ENCODE data around the gene MINDY4. TPM values are rescaled to one million over a fixed set of nuclear protein-coding genes. Genes with fewer than 3 reads are reported as not detected.

Gene MINDY4
- total and polyA plus RNA-seq, 2 of the 4 experiments (the other 2 are of a cell fraction): 1.8 to 3.6 TPM

DNA sequence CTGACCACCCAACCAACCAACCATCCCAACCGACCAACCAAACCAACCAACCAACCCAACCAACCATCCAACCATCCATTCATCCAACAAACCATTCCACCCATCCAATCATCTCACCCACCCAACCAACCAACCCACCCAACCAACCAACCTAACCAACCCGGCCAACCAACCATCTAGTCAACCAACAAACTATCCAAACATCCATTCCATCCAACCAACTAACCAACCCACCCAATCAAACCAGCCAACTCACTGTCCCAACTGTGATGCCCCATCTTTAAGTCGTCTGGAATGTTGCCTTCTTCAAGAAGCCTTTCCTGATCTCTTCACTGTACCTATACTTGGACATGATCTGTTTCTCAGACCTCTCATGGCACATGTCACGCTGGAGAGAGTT lies 31.6 kb downstream of the MINDY4 start:
- POLR2A ChIA-PET (ENCODE audit: unreplicated experiment): no interaction called here
- H4K8ac ChIP-seq (ENCODE audit: low read depth in 2 of 2, low read length in 2 of 2): no peak overlapping the region
- no TSS peak for BruUV-seq (replicated peaks)
- no peaks in the 10 kb centered on the region for H3K9me3 ChIP-seq (ENCODE audit: control insufficient read depth, insufficient read depth, low read length)
- no peak overlapping the region for H3K56ac ChIP-seq (ENCODE audit: extremely low read depth, insufficient read depth, low read length)
- H3K4me3 ChIP-seq (ENCODE audit: insufficient read depth, low read depth, low read length): no peak overlapping the region
- H4K91ac ChIP-seq (ENCODE audit: insufficient read depth, low read depth, low read length): peak overlapping the region; percentile 74
- peaks cover 11% of the 10 kb centered on the region; the same call in 1 of the 2 replicates for H4K20me1 ChIP-seq (ENCODE audit: insufficient read depth, low read length)
- H3K4me1 ChIP-seq (ENCODE audit: control insufficient read depth, insufficient read depth, low read length): peaks cover 34% of the 10 kb centered on the region
- peak overlapping the region; percentile 89 for H2BK20ac ChIP-seq (ENCODE audit: low read depth, low read length)
- H2AK9ac ChIP-seq (replicated peaks; ENCODE audit: low read depth, low read length, poor library complexity): no peak overlapping the region
- H2BK5ac ChIP-seq (ENCODE audit: low read depth, low read length, poor library complexity, severe bottlenecking): peak overlapping the region; percentile 37
- ATAC-seq (ENCODE audit: low read depth) (no peak), DNase-seq (no peak)
- H3K14ac ChIP-seq (replicated peaks; ENCODE audit: low read depth, low read length): no peak overlapping the region
- no peak overlapping the region for H3K9ac ChIP-seq (ENCODE audit: low read depth, low read length)
- peak overlapping the region; percentile 88 for H2BK15ac ChIP-seq (ENCODE audit: low read depth, low read length)
- in situ Hi-C loops (cut with MboI; ENCODE audit: low sequenced_read_pairs): loop anchor here (5.0 kb wide), 3 partner anchors 174 to 934 kb away; no protein-coding TSS in a partner anchor
- TF ChIP-seq BHLHE40 (IDR thresholded peaks at IDR 0.05; ENCODE audit: low read depth, low read length) (no peak), MXI1 (IDR thresholded peaks at IDR 0.05; ENCODE audit: borderline replicate concordance, low read depth, low read length) (no peak), ELK1 (IDR thresholded peaks at IDR 0.05; ENCODE audit: borderline replicate concordance, low read depth, low read length) (no peak), CHD1 (IDR thresholded peaks at IDR 0.05; ENCODE audit: low read depth, low read length) (no peak), MAZ (IDR thresholded peaks at IDR 0.05; ENCODE audit: borderline replicate concordance, low read depth, low read length) (no peak), FOS (IDR thresholded peaks at IDR 0.05; ENCODE audit: low read depth, low read length) (no peak), CEBPB (IDR thresholded peaks at IDR 0.05; ENCODE audit: low read depth, low read length) (no peak), NFE2L2 (IDR thresholded peaks at IDR 0.05; ENCODE audit: low read depth, low read length) (no peak), RAD21 (IDR thresholded peaks at IDR 0.05; ENCODE audit: low read length) (no peak), MAFK (IDR thresholded peaks at IDR 0.05; ENCODE audit: low read depth, low read length) (no peak), RFX5 (IDR thresholded peaks at IDR 0.05; ENCODE audit: low read depth, low read length) (no peak), POLR2A (IDR thresholded peaks at IDR 0.05; ENCODE audit: low read depth, low read length) (no peak), SMC3 (IDR thresholded peaks at IDR 0.05; ENCODE audit: low read depth, low read length) (no peak)
- TF ChIP-seq, protein P1, sequence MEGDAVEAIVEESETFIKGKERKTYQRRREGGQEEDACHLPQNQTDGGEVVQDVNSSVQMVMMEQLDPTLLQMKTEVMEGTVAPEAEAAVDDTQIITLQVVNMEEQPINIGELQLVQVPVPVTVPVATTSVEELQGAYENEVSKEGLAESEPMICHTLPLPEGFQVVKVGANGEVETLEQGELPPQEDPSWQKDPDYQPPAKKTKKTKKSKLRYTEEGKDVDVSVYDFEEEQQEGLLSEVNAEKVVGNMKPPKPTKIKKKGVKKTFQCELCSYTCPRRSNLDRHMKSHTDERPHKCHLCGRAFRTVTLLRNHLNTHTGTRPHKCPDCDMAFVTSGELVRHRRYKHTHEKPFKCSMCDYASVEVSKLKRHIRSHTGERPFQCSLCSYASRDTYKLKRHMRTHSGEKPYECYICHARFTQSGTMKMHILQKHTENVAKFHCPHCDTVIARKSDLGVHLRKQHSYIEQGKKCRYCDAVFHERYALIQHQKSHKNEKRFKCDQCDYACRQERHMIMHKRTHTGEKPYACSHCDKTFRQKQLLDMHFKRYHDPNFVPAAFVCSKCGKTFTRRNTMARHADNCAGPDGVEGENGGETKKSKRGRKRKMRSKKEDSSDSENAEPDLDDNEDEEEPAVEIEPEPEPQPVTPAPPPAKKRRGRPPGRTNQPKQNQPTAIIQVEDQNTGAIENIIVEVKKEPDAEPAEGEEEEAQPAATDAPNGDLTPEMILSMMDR (conservative IDR thresholded peaks at IDR 0.05; ENCODE audit: low read depth, low read length): no peak
- TF ChIP-seq, protein P2, sequence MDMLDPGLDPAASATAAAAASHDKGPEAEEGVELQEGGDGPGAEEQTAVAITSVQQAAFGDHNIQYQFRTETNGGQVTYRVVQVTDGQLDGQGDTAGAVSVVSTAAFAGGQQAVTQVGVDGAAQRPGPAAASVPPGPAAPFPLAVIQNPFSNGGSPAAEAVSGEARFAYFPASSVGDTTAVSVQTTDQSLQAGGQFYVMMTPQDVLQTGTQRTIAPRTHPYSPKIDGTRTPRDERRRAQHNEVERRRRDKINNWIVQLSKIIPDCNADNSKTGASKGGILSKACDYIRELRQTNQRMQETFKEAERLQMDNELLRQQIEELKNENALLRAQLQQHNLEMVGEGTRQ (IDR thresholded peaks at IDR 0.05; ENCODE audit: low read depth, low read length): no peak
- H3K9me1 ChIP-seq (ENCODE audit: insufficient read depth, low read length): peaks cover 35% of the 10 kb centered on the region
- no peak overlapping the region for H3K23ac ChIP-seq (ENCODE audit: low read depth, low read length)
- H3K36me3 ChIP-seq (ENCODE audit: control insufficient read depth, insufficient read depth, low read length): no peaks in the 10 kb centered on the region
- peaks cover 4% of the 10 kb centered on the region; the same call in 1 of the 2 replicates for H3K27me3 ChIP-seq (ENCODE audit: control insufficient read depth, insufficient read depth, low read length)
- no peak overlapping the region for H4K5ac ChIP-seq (ENCODE audit: low read depth, low read length)
- intact Hi-C loops (cut with micrococcal nuclease): loop anchor here (10.0 kb wide), 3 partner anchors 642 to 1402 kb away; no protein-coding TSS in a partner anchor
- peaks cover 2 to 27% of the 10 kb centered on the region in 2 experiments; a peak in 3 of 4 replicates for H3K79me1 ChIP-seq (ENCODE audit: low read depth in 1 of 2, low read length in 2 of 2)
- peak overlapping the region; percentile 85 for H2AK5ac ChIP-seq (ENCODE audit: low read depth, low read length)
- CTCF ChIA-PET: no interaction called here
- dilution Hi-C loops (cut with HindIII; ENCODE audit: low sequenced_read_pairs, unreplicated experiment): no loop called here
- peak overlapping the region; percentile 49 for H3K4ac ChIP-seq (ENCODE audit: low read depth, low read length)
- H3K18ac ChIP-seq (ENCODE audit: low read depth, low read length): peak overlapping the region; percentile 26; the same call in 1 of the 2 replicates
- peak overlapping the region; percentile 65 for H2BK120ac ChIP-seq (ENCODE audit: low read depth, low read length)
- 75 to 100% methylated on average over 1 of the region's 4 CpGs for WGBS, 2 experiments (ENCODE audit: extremely low coverage in 2 of 2, insufficient read length in 1 of 2)
- no peak overlapping the region for H2AFZ ChIP-seq (replicated peaks; ENCODE audit: low read length, poor library complexity)
- H3K4me2 ChIP-seq (ENCODE audit: low read depth, low read length): no peak overlapping the region
- H3K27ac ChIP-seq (ENCODE audit: insufficient read depth, low read length): no peak overlapping the region

Data from IMR-90 (cell line).